GM23338 (cell line): ENCODE data around the gene CHCHD3. TPM values are rescaled to one million over a fixed set of nuclear protein-coding genes. Genes with fewer than 3 reads are reported as not detected.

Experiments used
- ATAC-seq: fragments of 200-7000 bp; cut with Tn5 transposase; 3 replicates; pipeline ENCODE4 v1.9.1; 2020
- DNase-seq: peaks from one replicate; pipeline ENCODE4 v3.0.0-alpha.2; 2015; ENCODE audit warnings: low spot score
- H2AFZ ChIP-seq: fragments of 200-600 bp; sonication (generic); 2 replicates; pipeline ENCODE4 v1.8.0; 2016; ENCODE audit warnings: antibody characterized with exemption, mild to moderate bottlenecking, moderate library complexity
- H3F3A ChIP-seq: fragments of 200-600 bp; sonication (generic); replicated peaks from 2 replicates; pipeline ENCODE4 v1.8.0; 2017; ENCODE audit warnings: antibody characterized with exemption, mixed run types, low read depth
- H3K27ac ChIP-seq: fragments of 200-600 bp; sonication (generic); 2 replicates; pipeline ENCODE4 v1.6.1; 2016; ENCODE audit warnings: low read depth
- H3K27me3 ChIP-seq: fragments of 200-600 bp; sonication (generic); 2 replicates; pipeline ENCODE4 v1.8.0; 2016; ENCODE audit warnings: mild to moderate bottlenecking, mixed run types, moderate library complexity; ENCODE audit not compliant: insufficient read depth
- H3K36me3 ChIP-seq: fragments of 200-600 bp; sonication (generic); 2 replicates; pipeline ENCODE4 v1.8.0; 2016; ENCODE audit warnings: mild to moderate bottlenecking; ENCODE audit not compliant: insufficient read depth
- H3K4me1 ChIP-seq: fragments of 200-600 bp; sonication (generic); 2 replicates; pipeline ENCODE4 v1.8.0; 2016; ENCODE audit warnings: mild to moderate bottlenecking, moderate library complexity; ENCODE audit not compliant: insufficient read depth
- H3K4me2 ChIP-seq: fragments of 200-600 bp; sonication (generic); 2 replicates; pipeline ENCODE4 v1.7.1; 2017; ENCODE audit warnings: mixed run types
- H3K4me3 ChIP-seq: fragments of 200-600 bp; sonication (generic); 2 replicates; pipeline ENCODE4 v1.6.1; 2016; ENCODE audit warnings: mixed run types
- H3K79me2 ChIP-seq: fragments of 200-600 bp; sonication (generic); replicated peaks from 2 replicates; pipeline ENCODE4 v1.8.0; 2017; ENCODE audit warnings: mild to moderate bottlenecking; ENCODE audit not compliant: insufficient read depth
- H3K9me2 ChIP-seq: fragments of 200-600 bp; sonication (generic); 2 replicates; pipeline ENCODE4 v1.8.0; 2017; ENCODE audit not compliant: insufficient read depth
- H4K20me1 ChIP-seq: fragments of 200-600 bp; sonication (generic); replicated peaks from 2 replicates; pipeline ENCODE4 v1.8.0; 2017; ENCODE audit warnings: mild to moderate bottlenecking; ENCODE audit not compliant: insufficient read depth
- H3K27ac Mint-ChIP-seq: 2 replicates; pipeline ENCODE4 v1.8.0; 2020; ENCODE audit warnings: inconsistent platforms, mild to moderate bottlenecking, moderate library complexity, mixed read lengths
- H3K27me3 Mint-ChIP-seq: 3 replicates; pipeline ENCODE4 v1.8.0; 2022; ENCODE audit warnings: low read depth, mild to moderate bottlenecking, moderate library complexity, mixed read lengths, inconsistent platforms; ENCODE audit not compliant: insufficient read depth, poor library complexity
- H3K36me3 Mint-ChIP-seq: 3 replicates; pipeline ENCODE4 v1.8.0; 2021; ENCODE audit warnings: low read depth, mild to moderate bottlenecking, inconsistent platforms, moderate library complexity, mixed read lengths
- H3K4me1 Mint-ChIP-seq: 3 replicates; pipeline ENCODE4 v1.8.0; 2020; ENCODE audit warnings: mild to moderate bottlenecking, inconsistent platforms, mixed read lengths
- H3K4me3 Mint-ChIP-seq: 3 replicates; pipeline ENCODE4 v1.8.0; 2021; ENCODE audit warnings: moderate library complexity, mild to moderate bottlenecking, inconsistent platforms, mixed read lengths
- H3K9me3 Mint-ChIP-seq: 3 replicates; pipeline ENCODE4 v1.8.0; 2020; ENCODE audit warnings: moderate library complexity, mild to moderate bottlenecking, inconsistent platforms, mixed read lengths
- CREB1 ChIP-seq: fragments of 250-450 bp; sonication (Bioruptor Pico); IDR thresholded peaks from 2 replicates; pipeline ENCODE4 v1.5.0; 2020; ENCODE audit warnings: low read depth, mild to moderate bottlenecking, moderate library complexity
- CTCF ChIP-seq, 2 experiments: fragments of 200-600 bp in 1 of 2; sonication (generic) in 1 of 2; conservative IDR thresholded peaks; 2 replicates each; pipeline versions ENCODE4 v1.5.1 to v1.6.1; 2016 to 2017; ENCODE audit warnings: antibody characterized with exemption in 2 of 2, low read depth in 2 of 2, mild to moderate bottlenecking in 2 of 2, moderate library complexity in 1 of 2
- EZH2 ChIP-seq: fragments of 200-600 bp; sonication (generic); IDR thresholded peaks from one replicate; pipeline ENCODE4 v1.8.0; 2017; ENCODE audit warnings: antibody characterized with exemption, mild to moderate bottlenecking, low read depth; ENCODE audit not compliant: unreplicated experiment
- EZH2phosphoT487 ChIP-seq: fragments of 200-600 bp; sonication (generic); IDR thresholded peaks from one replicate; pipeline ENCODE4 v1.8.1; 2018; ENCODE audit warnings: antibody characterized with exemption; ENCODE audit not compliant: unreplicated experiment
- JUNB ChIP-seq: IDR thresholded peaks from one replicate; pipeline ENCODE4 v1.6.1; 2016; ENCODE audit warnings: antibody characterized with exemption; ENCODE audit not compliant: unreplicated experiment
- NANOG ChIP-seq: IDR thresholded peaks from 2 replicates; pipeline ENCODE4 v1.6.1; 2016; ENCODE audit warnings: antibody characterized with exemption, borderline replicate concordance
- POLR2AphosphoS5 ChIP-seq: IDR thresholded peaks from 2 replicates; pipeline ENCODE4 v1.6.1; 2016; ENCODE audit warnings: antibody characterized with exemption, low read depth
- STAT1 ChIP-seq: IDR thresholded peaks from one replicate; pipeline ENCODE4 v1.6.1; 2016; ENCODE audit warnings: antibody characterized with exemption; ENCODE audit not compliant: unreplicated experiment
- ZNF114 ChIP-seq: fragments of 250-450 bp; sonication (Bioruptor Pico); IDR thresholded peaks from 2 replicates; pipeline ENCODE4 v1.5.0; 2020; ENCODE audit warnings: mild to moderate bottlenecking, moderate library complexity
- ZNF331 ChIP-seq: fragments of 250-450 bp; sonication (Bioruptor Pico); IDR thresholded peaks from 2 replicates; pipeline ENCODE4 v1.5.0; 2020; ENCODE audit warnings: low read depth, mild to moderate bottlenecking, moderate library complexity
- polyA plus RNA-seq: library from polyadenylated mRNA; unstranded; fragments of >200 nt; fragmentation: Nextera tagmentation; extraction: Ambion mirVana; gene quantifications from 2 replicates; pipeline ENCODE4 v1.2.1, GENCODE V29; 2016
- total RNA-seq: library from RNA; depleted of rRNA; stranded (reverse); fragments of >200 nt; shearing (Covaris generic); gene quantifications from 2 replicates; pipeline ENCODE4 v1.2.3, GENCODE V29; 2014
- TF ChIP-seq, protein P1 (sequence below): fragments of 250-450 bp; sonication (Bioruptor Pico); IDR thresholded peaks from 2 replicates; pipeline ENCODE4 v1.5.0; 2020; ENCODE audit warnings: mild to moderate bottlenecking, moderate library complexity
- TF ChIP-seq, protein P2 (sequence below): IDR thresholded peaks from 2 replicates; pipeline ENCODE4 v1.6.1; 2016; ENCODE audit warnings: antibody characterized with exemption
- TF ChIP-seq, protein P3 (sequence below): IDR thresholded peaks from one replicate; pipeline ENCODE4 v1.6.1; 2018; ENCODE audit warnings: antibody characterized with exemption; ENCODE audit not compliant: unreplicated experiment

Gene CHCHD3
- total and polyA plus RNA-seq, 2 experiments from 2014 or later = 107 to 131 TPM

DNA sequence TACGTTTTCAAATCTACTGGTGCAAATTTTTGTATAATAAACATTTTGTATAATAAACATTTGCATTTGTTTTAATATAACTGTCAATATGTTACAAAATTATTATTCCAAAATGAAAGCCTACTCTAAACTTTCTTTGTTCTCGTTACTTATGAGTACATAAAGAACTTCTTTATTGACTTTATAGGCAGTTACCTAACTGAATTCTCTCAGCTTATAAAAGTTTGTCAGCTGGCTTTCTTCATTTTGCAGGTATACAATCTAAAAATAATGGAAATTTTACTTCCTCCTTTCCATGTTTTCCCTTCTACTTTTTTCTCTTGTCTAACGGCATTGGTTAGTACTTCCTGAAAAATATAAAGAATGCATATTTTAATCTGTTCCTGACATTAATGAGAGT is 137.1 kb downstream of the CHCHD3 start:
- no peaks in the 10 kb centered on the region for H3F3A ChIP-seq
- no peak overlapping the region for H3K4me3 ChIP-seq
- Mint-ChIP-seq H3K4me3 (no peak overlapping the region), H3K27me3 (no peaks in the 10 kb centered on the region), H3K4me1 (peaks cover 13% of the 10 kb centered on the region), H3K36me3 (no peaks in the 10 kb centered on the region), H3K9me3 (no peaks in the 10 kb centered on the region; the same call in 2 of the 3 replicates), H3K27ac (no peak overlapping the region)
- TF ChIP-seq, protein P1, sequence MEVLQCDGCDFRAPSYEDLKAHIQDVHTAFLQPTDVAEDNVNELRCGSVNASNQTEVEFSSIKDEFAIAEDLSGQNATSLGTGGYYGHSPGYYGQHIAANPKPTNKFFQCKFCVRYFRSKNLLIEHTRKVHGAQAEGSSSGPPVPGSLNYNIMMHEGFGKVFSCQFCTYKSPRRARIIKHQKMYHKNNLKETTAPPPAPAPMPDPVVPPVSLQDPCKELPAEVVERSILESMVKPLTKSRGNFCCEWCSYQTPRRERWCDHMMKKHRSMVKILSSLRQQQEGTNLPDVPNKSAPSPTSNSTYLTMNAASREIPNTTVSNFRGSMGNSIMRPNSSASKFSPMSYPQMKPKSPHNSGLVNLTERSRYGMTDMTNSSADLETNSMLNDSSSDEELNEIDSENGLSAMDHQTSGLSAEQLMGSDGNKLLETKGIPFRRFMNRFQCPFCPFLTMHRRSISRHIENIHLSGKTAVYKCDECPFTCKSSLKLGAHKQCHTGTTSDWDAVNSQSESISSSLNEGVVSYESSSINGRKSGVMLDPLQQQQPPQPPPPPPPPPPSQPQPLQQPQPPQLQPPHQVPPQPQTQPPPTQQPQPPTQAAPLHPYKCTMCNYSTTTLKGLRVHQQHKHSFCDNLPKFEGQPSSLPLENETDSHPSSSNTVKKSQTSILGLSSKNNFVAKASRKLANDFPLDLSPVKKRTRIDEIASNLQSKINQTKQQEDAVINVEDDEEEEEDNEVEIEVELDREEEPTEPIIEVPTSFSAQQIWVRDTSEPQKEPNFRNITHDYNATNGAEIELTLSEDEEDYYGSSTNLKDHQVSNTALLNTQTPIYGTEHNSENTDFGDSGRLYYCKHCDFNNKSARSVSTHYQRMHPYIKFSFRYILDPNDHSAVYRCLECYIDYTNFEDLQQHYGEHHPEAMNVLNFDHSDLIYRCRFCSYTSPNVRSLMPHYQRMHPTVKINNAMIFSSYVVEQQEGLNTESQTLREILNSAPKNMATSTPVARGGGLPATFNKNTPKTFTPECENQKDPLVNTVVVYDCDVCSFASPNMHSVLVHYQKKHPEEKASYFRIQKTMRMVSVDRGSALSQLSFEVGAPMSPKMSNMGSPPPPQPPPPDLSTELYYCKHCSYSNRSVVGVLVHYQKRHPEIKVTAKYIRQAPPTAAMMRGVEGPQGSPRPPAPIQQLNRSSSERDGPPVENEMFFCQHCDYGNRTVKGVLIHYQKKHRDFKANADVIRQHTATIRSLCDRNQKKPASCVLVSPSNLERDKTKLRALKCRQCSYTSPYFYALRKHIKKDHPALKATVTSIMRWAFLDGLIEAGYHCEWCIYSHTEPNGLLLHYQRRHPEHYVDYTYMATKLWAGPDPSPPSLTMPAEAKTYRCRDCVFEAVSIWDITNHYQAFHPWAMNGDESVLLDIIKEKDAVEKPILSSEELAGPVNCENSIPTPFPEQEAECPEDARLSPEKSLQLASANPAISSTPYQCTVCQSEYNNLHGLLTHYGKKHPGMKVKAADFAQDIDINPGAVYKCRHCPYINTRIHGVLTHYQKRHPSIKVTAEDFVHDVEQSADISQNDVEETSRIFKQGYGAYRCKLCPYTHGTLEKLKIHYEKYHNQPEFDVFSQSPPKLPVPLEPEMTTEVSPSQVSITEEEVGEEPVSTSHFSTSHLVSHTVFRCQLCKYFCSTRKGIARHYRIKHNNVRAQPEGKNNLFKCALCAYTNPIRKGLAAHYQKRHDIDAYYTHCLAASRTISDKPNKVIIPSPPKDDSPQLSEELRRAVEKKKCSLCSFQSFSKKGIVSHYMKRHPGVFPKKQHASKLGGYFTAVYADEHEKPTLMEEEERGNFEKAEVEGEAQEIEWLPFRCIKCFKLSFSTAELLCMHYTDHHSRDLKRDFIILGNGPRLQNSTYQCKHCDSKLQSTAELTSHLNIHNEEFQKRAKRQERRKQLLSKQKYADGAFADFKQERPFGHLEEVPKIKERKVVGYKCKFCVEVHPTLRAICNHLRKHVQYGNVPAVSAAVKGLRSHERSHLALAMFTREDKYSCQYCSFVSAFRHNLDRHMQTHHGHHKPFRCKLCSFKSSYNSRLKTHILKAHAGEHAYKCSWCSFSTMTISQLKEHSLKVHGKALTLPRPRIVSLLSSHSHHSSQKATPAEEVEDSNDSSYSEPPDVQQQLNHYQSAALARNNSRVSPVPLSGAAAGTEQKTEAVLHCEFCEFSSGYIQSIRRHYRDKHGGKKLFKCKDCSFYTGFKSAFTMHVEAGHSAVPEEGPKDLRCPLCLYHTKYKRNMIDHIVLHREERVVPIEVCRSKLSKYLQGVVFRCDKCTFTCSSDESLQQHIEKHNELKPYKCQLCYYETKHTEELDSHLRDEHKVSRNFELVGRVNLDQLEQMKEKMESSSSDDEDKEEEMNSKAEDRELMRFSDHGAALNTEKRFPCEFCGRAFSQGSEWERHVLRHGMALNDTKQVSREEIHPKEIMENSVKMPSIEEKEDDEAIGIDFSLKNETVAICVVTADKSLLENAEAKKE (CRISPR knock-in tag) = no peak
- TF ChIP-seq JUNB (no peak), NANOG (no peak), STAT1 (no peak), EZH2phosphoT487 (no peak), EZH2 (no peak), ZNF114 (CRISPR knock-in tag) (no peak), POLR2AphosphoS5 (no peak), CREB1 (CRISPR knock-in tag) (no peak), ZNF331 (no peak), CTCF (conservative IDR thresholded peaks at IDR 0.05; ENCODE audit: low read depth in 2 of 2) (no peak)
- TF ChIP-seq, protein P2, sequence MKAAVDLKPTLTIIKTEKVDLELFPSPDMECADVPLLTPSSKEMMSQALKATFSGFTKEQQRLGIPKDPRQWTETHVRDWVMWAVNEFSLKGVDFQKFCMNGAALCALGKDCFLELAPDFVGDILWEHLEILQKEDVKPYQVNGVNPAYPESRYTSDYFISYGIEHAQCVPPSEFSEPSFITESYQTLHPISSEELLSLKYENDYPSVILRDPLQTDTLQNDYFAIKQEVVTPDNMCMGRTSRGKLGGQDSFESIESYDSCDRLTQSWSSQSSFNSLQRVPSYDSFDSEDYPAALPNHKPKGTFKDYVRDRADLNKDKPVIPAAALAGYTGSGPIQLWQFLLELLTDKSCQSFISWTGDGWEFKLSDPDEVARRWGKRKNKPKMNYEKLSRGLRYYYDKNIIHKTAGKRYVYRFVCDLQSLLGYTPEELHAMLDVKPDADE = no peak
- TF ChIP-seq, protein P3, sequence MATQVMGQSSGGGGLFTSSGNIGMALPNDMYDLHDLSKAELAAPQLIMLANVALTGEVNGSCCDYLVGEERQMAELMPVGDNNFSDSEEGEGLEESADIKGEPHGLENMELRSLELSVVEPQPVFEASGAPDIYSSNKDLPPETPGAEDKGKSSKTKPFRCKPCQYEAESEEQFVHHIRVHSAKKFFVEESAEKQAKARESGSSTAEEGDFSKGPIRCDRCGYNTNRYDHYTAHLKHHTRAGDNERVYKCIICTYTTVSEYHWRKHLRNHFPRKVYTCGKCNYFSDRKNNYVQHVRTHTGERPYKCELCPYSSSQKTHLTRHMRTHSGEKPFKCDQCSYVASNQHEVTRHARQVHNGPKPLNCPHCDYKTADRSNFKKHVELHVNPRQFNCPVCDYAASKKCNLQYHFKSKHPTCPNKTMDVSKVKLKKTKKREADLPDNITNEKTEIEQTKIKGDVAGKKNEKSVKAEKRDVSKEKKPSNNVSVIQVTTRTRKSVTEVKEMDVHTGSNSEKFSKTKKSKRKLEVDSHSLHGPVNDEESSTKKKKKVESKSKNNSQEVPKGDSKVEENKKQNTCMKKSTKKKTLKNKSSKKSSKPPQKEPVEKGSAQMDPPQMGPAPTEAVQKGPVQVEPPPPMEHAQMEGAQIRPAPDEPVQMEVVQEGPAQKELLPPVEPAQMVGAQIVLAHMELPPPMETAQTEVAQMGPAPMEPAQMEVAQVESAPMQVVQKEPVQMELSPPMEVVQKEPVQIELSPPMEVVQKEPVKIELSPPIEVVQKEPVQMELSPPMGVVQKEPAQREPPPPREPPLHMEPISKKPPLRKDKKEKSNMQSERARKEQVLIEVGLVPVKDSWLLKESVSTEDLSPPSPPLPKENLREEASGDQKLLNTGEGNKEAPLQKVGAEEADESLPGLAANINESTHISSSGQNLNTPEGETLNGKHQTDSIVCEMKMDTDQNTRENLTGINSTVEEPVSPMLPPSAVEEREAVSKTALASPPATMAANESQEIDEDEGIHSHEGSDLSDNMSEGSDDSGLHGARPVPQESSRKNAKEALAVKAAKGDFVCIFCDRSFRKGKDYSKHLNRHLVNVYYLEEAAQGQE = no peak
- no peaks in the 10 kb centered on the region for H3K9me2 ChIP-seq
- no peak overlapping the region for H3K27ac ChIP-seq
- H3K79me2 ChIP-seq = peaks cover 7% of the 10 kb centered on the region; the same call in 1 of the 2 replicates
- H3K4me2 ChIP-seq = no peak overlapping the region
- ATAC-seq (no peak), DNase-seq (no peak)
- H3K4me1 ChIP-seq = no peaks in the 10 kb centered on the region
- H3K36me3 ChIP-seq = no peaks in the 10 kb centered on the region; the same call in 1 of the 2 replicates
- H2AFZ ChIP-seq = no peak overlapping the region
- no peaks in the 10 kb centered on the region for H3K27me3 ChIP-seq
- H4K20me1 ChIP-seq = peaks cover 3% of the 10 kb centered on the region; the same call in 1 of the 2 replicates
